Gastroesophageal sphincter (tissue), 4 donors: ENCODE measurements around the gene CCDC136. TPM values are rescaled to one million over a fixed set of nuclear protein-coding genes. Genes with fewer than 3 reads are reported as not detected.

Source experiments
- ATAC-seq: fragments of 150-250 bp; one replicate; pipeline ENCODE4 v1.9.1; 2016; ENCODE audit warnings: mild to moderate bottlenecking, moderate library complexity
- H3K27ac ChIP-seq, 4 donors: fragments of 200-600 bp; sonication (generic) in 3 of 4; 1 replicate in 3 of 4; 2 replicates in 1 of 4; pipeline ENCODE4 v1.5.1; 2016 to 2019
- H3K27me3 ChIP-seq: fragments of 200-600 bp; sonication (generic); one replicate; pipeline ENCODE4 v1.5.1; 2019
- H3K36me3 ChIP-seq, 2 donors: fragments of 200-600 bp; sonication (generic); one replicate each; pipeline ENCODE4 v1.5.1; 2019; ENCODE audit warnings: control low read depth in 1 of 2
- H3K4me1 ChIP-seq, 3 donors: fragments of 200-600 bp; sonication (generic); 1 replicate in 2 of 3; 2 replicates in 1 of 3; pipeline ENCODE4 v1.5.1; 2016 to 2019; ENCODE audit warnings: control low read depth in 2 of 3
- H3K4me3 ChIP-seq, 2 donors: fragments of 200-600 bp; sonication (generic); one replicate each; pipeline ENCODE4 v1.5.1; 2019; ENCODE audit warnings: mild to moderate bottlenecking in 1 of 2, moderate library complexity in 1 of 2
- H3K9me3 ChIP-seq, 3 donors: fragments of 200-600 bp; sonication (generic); one replicate each; pipeline ENCODE4 v1.5.1; 2017 to 2019; ENCODE audit warnings: control low read depth in 2 of 3
- CTCF ChIP-seq, 4 experiments: fragments of 200-600 bp in 2 of 4; fragments of 450-650 bp in 2 of 4; sonication (generic) in 1 of 4; IDR thresholded peaks; one replicate each; pipeline ENCODE4 v1.5.1; 2017 to 2019; ENCODE audit warnings: antibody characterized with exemption in 4 of 4, mild to moderate bottlenecking in 2 of 4, moderate library complexity in 2 of 4
- EP300 ChIP-seq: sonication (generic); formaldehyde crosslinking; IDR thresholded peaks from one replicate; pipeline ENCODE4 v1.6.1; 2017; ENCODE audit warnings: antibody characterized with exemption, mild to moderate bottlenecking
- POLR2A ChIP-seq, 2 donors: fragments of 450-650 bp; IDR thresholded peaks; one replicate each; pipeline ENCODE4 v1.6.1; 2017; ENCODE audit warnings: antibody characterized with exemption in 2 of 2, mild to moderate bottlenecking in 2 of 2, moderate library complexity in 1 of 2
- POLR2AphosphoS5 ChIP-seq: sonication (generic); formaldehyde crosslinking; IDR thresholded peaks from one replicate; pipeline ENCODE4 v1.6.1; 2017; ENCODE audit warnings: antibody characterized with exemption
- whole genome bisulfite sequencing, 2 donors: methylation state at CpG; one replicate each; pipeline ENCODE4 v1.1.5; 2018; ENCODE audit warnings: low coverage in 1 of 2; 5-methylcytosine and 5-hydroxymethylcytosine counted together
- total RNA-seq, 4 donors: library from RNA; depleted of rRNA; stranded (reverse); fragments of >200 nt; gene quantifications; one replicate each; pipeline ENCODE4 v1.1.0, GENCODE V29; 2016

CCDC136 gene
- total RNA-seq, 4 donors from 2014 or later: 14.5 to 46.9 (median 21.5) TPM

GRCh38 chr7:128827971-128828711 is 36.4 kb downstream of the CCDC136 start:
- TF ChIP-seq POLR2A (IDR thresholded peaks at IDR 0.05) (peak in 1 of 2 donors; percentile 11), POLR2AphosphoS5 (peak; percentile 55), EP300 (no peak), CTCF (IDR thresholded peaks at IDR 0.05) (no peak)
- 26 to 62% methylated on average over 4 to 5 of the region's 10 CpGs for WGBS, 2 donors
- H3K4me1 ChIP-seq: peaks cover 3 to 60% (median 29%) of the 10 kb centered on the region in 3 donors

GRCh38 chr7:128829391-128830166 is 37.8 kb downstream of the CCDC136 start:
- no peak for ATAC-seq
- Histone ChIP-seq H3K27ac (peak overlapping the region; percentile 90 to 96 (median 94)), H3K4me1 (peaks cover 3 to 75% (median 40%) of the 10 kb centered on the region in 3 donors), H3K9me3 (no peaks in the 10 kb centered on the region), H3K36me3 (peaks cover 0 to under 1% of the 10 kb centered on the region in 2 donors), H3K27me3 (no peaks in the 10 kb centered on the region), H3K4me3 (peak overlapping the region; percentile 72 to 83)
- 3 to 5% methylated on average over 4 to 5 of the region's 13 CpGs for WGBS, 2 donors
- TF ChIP-seq POLR2AphosphoS5 (peak; percentile 53), POLR2A (IDR thresholded peaks at IDR 0.05) (no peak), CTCF (IDR thresholded peaks at IDR 0.05) (peak in 2 of 4 experiments; percentile 29 to 34), EP300 (no peak)

More at GRCh38 chr7:128827971-128828711, 36.4 kb downstream of the CCDC136 start:
- H3K27ac ChIP-seq: peak overlapping the region; percentile 60 to 96 (median 94)
- no peaks in the 10 kb centered on the region for H3K9me3 ChIP-seq
- ATAC-seq: peak; percentile 21
- H3K36me3 ChIP-seq: no peaks in the 10 kb centered on the region
- no peaks in the 10 kb centered on the region for H3K27me3 ChIP-seq
- H3K4me3 ChIP-seq: no peak overlapping the region

DNA sequence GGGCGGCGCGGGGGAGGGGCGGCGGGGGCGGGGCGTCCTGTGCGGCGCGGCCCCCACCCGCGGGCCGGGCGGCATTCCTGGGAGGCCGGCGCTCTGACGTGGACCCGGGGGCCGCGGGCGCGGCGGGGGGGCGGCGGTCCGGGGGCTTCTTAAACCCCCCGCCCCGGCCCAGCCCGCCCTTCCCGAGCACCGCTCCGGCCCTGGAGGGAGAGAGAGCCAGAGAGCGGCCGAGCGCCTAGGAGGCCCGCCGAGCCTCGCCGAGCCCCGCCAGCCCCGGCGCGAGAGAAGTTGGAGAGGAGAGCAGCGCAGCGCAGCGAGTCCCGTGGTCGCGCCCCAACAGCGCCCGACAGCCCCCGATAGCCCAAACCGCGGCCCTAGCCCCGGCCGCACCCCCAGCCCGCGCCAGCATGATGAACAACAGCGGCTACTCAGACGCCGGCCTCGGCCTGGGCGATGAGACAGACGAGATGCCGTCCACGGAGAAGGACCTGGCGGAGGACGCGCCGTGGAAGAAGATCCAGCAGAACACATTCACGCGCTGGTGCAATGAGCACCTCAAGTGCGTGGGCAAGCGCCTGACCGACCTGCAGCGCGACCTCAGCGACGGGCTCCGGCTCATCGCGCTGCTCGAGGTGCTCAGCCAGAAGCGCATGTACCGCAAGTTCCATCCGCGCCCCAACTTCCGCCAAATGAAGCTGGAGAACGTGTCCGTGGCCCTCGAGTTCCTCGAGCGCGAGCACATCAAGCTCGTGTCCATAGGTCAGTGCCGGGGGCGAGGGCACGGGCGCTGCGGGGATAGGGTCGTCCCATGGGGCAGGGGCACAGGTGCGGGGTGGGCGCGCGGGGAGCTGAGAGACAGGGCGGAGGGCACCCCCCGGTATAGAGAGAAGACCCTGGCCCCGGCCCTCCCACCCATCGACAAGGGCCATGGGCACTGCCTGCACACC is 38.7 kb downstream of the CCDC136 start, which contains the start of gene FLNC:
FLNC (plus strand) TSS at position 176 of the 947 bp plus-strand sequence; CDS start at position 408, 232 bp downstream.
- ATAC-seq: peak; percentile 54
- H3K36me3 ChIP-seq: peaks cover 0 to 10% of the 10 kb centered on the region in 2 donors
- H3K4me3 ChIP-seq: peak within 1 kb of the TSS; percentile 72 to 83
- TF ChIP-seq POLR2AphosphoS5 (peak; percentile 90), EP300 (no peak), CTCF (IDR thresholded peaks at IDR 0.05) (no peak), POLR2A (IDR thresholded peaks at IDR 0.05) (peak; percentile 84 to 88)
- no peaks in the 10 kb centered on the region for H3K27me3 ChIP-seq
- H3K9me3 ChIP-seq: no peaks in the 10 kb centered on the region
- WGBS, 2 donors: no CpG with 5 or more reads among the region's 109 CpGs
- H3K27ac ChIP-seq: peak within 1 kb of the TSS; percentile 90 to 96 (median 94)
- peaks cover 3 to 84% (median 45%) of the 10 kb centered on the region in 3 donors for H3K4me1 ChIP-seq

DNA sequence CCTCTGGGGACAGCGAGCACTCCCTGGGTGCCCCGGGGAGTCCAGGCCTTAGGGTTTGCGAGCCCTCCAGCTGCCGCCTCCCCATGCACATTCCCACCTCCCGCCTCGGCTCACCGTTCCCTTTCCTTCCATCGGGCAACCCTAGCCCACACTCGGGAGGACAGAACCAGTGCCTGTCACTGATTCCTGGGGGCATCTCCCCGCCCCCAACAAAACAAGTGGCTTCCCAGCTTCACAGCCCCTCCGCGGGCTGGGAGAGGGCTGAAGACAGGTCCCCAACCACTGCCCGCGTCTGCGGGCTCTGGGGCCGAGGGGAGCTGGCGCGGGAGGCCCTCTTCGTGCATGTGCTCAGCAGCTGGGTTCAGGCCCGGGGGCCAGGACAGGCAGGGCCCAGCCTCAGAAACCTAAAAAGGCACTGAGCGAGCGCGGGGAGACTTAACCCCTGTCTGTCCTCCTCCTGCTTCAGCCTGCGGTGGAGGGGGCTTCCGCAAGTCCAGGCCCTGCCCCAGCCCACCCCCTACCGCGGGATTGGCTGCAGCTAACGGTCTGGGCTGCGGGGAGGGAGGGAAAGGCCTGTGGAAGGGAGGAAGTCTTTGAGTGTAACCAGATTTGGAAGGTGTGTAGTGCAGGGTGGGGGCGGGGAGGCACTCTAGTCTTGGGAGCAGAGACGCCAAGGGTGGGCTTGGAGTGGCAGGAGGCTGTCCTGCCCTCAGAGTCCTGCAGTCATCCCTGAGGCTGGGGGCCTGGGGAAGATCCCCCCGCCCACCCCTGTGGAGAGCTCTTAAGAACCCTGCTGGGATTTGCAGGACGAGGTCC is 39.6 kb downstream of the CCDC136 start:
- ATAC-seq: peak; percentile 22
- Histone ChIP-seq H3K36me3 (peaks cover 0 to 19% of the 10 kb centered on the region in 2 donors), H3K4me3 (peak overlapping the region; percentile 72 to 83), H3K27ac (peak overlapping the region; percentile 90 to 96 (median 94)), H3K27me3 (no peaks in the 10 kb centered on the region), H3K4me1 (peaks cover 3 to 93% (median 53%) of the 10 kb centered on the region in 3 donors), H3K9me3 (no peaks in the 10 kb centered on the region)
- TF ChIP-seq POLR2AphosphoS5 (peak; percentile 49), EP300 (no peak), POLR2A (IDR thresholded peaks at IDR 0.05) (peak; percentile 50 to 78)
- 0% methylated on average over 1 to 4 of the region's 33 CpGs for WGBS, 2 donors
